Prostate gland (tissue), 2 donors: ENCODE data around the gene RPS6KA1.
"Not testable (repeated sequence)": the region's sequence is repeated elsewhere in the genome, so short reads cannot be mapped to it uniquely, and the experiment has no call there.

Source experiments
- POLR2A ChIP-seq: fragments of 450-650 bp; IDR thresholded peaks from one replicate; pipeline ENCODE4 v1.6.1; 2016; ENCODE audit warnings: antibody characterized with exemption, mild to moderate bottlenecking
- POLR2AphosphoS5 ChIP-seq: sonication (generic); formaldehyde crosslinking; IDR thresholded peaks from one replicate; pipeline ENCODE4 v1.6.1; 2017; ENCODE audit warnings: antibody characterized with exemption
- TF ChIP-seq, protein P1 (sequence below), 4 experiments: fragments of 200-600 bp in 2 of 4; fragments of 450-650 bp in 2 of 4; sonication (generic) in 2 of 4; IDR thresholded peaks; 1 replicate in 3 of 4; 2 replicates in 1 of 4; pipeline ENCODE4 v1.5.1; 2016 to 2019; ENCODE audit warnings: antibody characterized with exemption in 4 of 4, mild to moderate bottlenecking in 2 of 4, moderate library complexity in 2 of 4

DNA sequence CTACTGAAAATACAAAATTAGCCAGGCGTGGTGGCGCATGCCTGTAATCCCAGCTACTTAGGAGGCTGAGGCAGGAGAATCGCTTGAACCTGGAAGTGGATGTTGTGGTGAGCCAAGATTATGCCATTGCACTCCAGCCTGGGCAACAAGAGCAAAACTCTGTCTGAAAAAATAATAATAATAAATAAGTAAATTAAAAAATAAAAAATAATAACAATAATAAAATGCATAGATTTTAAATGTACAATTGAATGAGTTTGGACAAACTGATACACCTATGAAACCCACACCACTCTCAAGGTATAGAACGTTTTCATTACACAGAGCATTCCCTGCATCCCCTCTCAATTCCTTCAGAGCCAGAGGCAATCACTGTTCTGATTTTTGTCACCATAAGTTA, 55.0 kb downstream of the RPS6KA1 start:
- TF ChIP-seq, protein P1, sequence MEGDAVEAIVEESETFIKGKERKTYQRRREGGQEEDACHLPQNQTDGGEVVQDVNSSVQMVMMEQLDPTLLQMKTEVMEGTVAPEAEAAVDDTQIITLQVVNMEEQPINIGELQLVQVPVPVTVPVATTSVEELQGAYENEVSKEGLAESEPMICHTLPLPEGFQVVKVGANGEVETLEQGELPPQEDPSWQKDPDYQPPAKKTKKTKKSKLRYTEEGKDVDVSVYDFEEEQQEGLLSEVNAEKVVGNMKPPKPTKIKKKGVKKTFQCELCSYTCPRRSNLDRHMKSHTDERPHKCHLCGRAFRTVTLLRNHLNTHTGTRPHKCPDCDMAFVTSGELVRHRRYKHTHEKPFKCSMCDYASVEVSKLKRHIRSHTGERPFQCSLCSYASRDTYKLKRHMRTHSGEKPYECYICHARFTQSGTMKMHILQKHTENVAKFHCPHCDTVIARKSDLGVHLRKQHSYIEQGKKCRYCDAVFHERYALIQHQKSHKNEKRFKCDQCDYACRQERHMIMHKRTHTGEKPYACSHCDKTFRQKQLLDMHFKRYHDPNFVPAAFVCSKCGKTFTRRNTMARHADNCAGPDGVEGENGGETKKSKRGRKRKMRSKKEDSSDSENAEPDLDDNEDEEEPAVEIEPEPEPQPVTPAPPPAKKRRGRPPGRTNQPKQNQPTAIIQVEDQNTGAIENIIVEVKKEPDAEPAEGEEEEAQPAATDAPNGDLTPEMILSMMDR (IDR thresholded peaks at IDR 0.05), result not testable (repeated sequence)
- TF ChIP-seq POLR2A, POLR2AphosphoS5: not testable (repeated sequence)
